Spleen (tissue), 7 donors: ENCODE data around the gene SPDYE17.
"Not testable (repeated sequence)": the region's sequence is repeated elsewhere in the genome, so short reads cannot be mapped to it uniquely, and the experiment has no call there.

Source experiments
- POLR2A ChIP-seq, 3 donors: fragments of 450-650 bp; IDR thresholded peaks; one replicate each; pipeline ENCODE4 v1.5.1; 2017; ENCODE audit warnings: antibody characterized with exemption in 3 of 3, mild to moderate bottlenecking in 1 of 3
- POLR2AphosphoS5 ChIP-seq, 3 donors: sonication (generic); formaldehyde crosslinking; IDR thresholded peaks; one replicate each; pipeline ENCODE4 v1.5.1; 2017; ENCODE audit warnings: antibody characterized with exemption in 3 of 3
- TF ChIP-seq, protein P1 (sequence below), 11 experiments: fragments of 200-600 bp in 7 of 11; fragments of 450-650 bp in 4 of 11; sonication (generic) in 4 of 11; IDR thresholded peaks in 8 of 11; conservative IDR thresholded peaks in 3 of 11; 1 replicate in 7 of 11; 2 replicates in 4 of 11; pipeline versions ENCODE4 v1.4.0 to v1.8.0; 2016 to 2021; ENCODE audit warnings: antibody characterized with exemption in 11 of 11, inconsistent platforms in 4 of 11, mild to moderate bottlenecking in 1 of 11
- donor health status: DM: no; HTN: no; CAD: no; lungs with moderate emphysema.
- donor health status: DM: no; HTN: no; CAD: no.
- donor health status: DM: no; HTN: no; CAD: no.

- TF ChIP-seq POLR2A, POLR2AphosphoS5 (IDR thresholded peaks at IDR 0.05): not testable (repeated sequence)
- TF ChIP-seq, protein P1, sequence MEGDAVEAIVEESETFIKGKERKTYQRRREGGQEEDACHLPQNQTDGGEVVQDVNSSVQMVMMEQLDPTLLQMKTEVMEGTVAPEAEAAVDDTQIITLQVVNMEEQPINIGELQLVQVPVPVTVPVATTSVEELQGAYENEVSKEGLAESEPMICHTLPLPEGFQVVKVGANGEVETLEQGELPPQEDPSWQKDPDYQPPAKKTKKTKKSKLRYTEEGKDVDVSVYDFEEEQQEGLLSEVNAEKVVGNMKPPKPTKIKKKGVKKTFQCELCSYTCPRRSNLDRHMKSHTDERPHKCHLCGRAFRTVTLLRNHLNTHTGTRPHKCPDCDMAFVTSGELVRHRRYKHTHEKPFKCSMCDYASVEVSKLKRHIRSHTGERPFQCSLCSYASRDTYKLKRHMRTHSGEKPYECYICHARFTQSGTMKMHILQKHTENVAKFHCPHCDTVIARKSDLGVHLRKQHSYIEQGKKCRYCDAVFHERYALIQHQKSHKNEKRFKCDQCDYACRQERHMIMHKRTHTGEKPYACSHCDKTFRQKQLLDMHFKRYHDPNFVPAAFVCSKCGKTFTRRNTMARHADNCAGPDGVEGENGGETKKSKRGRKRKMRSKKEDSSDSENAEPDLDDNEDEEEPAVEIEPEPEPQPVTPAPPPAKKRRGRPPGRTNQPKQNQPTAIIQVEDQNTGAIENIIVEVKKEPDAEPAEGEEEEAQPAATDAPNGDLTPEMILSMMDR (IDR thresholded peaks at IDR 0.05 in 8 of 11, conservative IDR thresholded peaks at IDR 0.05 in 3 of 11), result not testable (repeated sequence)
These were observed 51.6 kb downstream of the SPDYE17 start for GRCh38 chr7:76980576-76980975.
